ENCODE measurements around the gene CD40.

The CD40 gene

DNA sequence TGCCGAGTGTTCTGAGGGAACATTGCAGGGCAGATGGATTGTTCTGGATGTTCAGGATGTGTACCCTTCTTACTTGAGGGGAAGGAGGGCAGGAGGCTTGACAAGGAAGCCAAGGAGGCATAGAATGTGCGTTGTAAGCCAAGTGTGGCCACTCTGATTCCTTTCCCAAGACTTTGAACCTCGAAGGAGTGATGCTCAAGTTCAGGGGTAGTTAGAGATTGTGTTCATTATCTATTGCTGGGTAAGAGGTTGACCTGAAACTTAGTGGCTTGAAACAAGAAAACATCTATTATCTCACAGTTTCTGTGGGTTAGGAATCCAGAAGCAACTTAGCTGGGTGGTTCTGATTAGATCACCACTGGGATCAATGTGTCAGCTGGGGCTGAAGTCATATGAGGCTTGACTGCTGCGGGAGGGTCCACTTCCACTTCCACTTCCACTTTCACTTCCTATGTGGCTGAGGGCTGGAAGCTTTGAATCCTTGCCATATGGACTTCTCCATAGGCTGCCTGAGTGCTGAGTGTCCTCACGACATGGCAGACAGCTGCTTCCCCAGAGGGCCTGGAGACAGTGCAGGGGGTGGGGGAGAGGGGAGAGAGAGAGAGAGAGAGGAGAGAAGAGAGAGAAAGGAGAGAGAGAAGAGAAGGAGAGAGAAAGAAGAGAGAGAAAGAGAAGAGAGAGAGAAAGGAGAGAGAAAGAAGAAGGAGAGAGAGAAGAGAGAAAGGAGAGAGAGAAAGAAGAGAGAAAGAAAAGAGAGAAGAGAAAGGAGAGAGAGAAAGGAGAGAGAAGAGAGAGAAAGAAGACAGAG, 6.9 kb upstream of the CD40 start:
- TF ChIP-seq EP300 (IDR thresholded peaks at IDR 0.05; ENCODE audit: borderline replicate concordance) (no peak), FOXM1 (IDR thresholded peaks at IDR 0.05; ENCODE audit: borderline replicate concordance, low read depth) (no peak), TAF1 (IDR thresholded peaks at IDR 0.05; ENCODE audit: low read depth) (no peak), ZBTB7A (IDR thresholded peaks at IDR 0.05; ENCODE audit: low read depth) (no peak), TCF12 (IDR thresholded peaks at IDR 0.05; ENCODE audit: low read depth) (no peak), RAD21 (IDR thresholded peaks at IDR 0.05; ENCODE audit: low read depth) (no peak), TEAD4 (IDR thresholded peaks at IDR 0.05) (no peak), YY1 (IDR thresholded peaks at IDR 0.05; ENCODE audit: low read depth) (no peak), CEBPB (IDR thresholded peaks at IDR 0.05) (no peak), CREB1 (IDR thresholded peaks at IDR 0.05; ENCODE audit: low read depth) (no peak), EGR1 (IDR thresholded peaks at IDR 0.05) (no peak), NFIC (IDR thresholded peaks at IDR 0.05) (no peak)
- TF ChIP-seq, protein P1, sequence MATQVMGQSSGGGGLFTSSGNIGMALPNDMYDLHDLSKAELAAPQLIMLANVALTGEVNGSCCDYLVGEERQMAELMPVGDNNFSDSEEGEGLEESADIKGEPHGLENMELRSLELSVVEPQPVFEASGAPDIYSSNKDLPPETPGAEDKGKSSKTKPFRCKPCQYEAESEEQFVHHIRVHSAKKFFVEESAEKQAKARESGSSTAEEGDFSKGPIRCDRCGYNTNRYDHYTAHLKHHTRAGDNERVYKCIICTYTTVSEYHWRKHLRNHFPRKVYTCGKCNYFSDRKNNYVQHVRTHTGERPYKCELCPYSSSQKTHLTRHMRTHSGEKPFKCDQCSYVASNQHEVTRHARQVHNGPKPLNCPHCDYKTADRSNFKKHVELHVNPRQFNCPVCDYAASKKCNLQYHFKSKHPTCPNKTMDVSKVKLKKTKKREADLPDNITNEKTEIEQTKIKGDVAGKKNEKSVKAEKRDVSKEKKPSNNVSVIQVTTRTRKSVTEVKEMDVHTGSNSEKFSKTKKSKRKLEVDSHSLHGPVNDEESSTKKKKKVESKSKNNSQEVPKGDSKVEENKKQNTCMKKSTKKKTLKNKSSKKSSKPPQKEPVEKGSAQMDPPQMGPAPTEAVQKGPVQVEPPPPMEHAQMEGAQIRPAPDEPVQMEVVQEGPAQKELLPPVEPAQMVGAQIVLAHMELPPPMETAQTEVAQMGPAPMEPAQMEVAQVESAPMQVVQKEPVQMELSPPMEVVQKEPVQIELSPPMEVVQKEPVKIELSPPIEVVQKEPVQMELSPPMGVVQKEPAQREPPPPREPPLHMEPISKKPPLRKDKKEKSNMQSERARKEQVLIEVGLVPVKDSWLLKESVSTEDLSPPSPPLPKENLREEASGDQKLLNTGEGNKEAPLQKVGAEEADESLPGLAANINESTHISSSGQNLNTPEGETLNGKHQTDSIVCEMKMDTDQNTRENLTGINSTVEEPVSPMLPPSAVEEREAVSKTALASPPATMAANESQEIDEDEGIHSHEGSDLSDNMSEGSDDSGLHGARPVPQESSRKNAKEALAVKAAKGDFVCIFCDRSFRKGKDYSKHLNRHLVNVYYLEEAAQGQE (IDR thresholded peaks at IDR 0.05; ENCODE audit: low read depth): no peak
- TF ChIP-seq, protein P2, sequence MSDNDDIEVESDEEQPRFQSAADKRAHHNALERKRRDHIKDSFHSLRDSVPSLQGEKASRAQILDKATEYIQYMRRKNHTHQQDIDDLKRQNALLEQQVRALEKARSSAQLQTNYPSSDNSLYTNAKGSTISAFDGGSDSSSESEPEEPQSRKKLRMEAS (IDR thresholded peaks at IDR 0.05): no peak
- TF ChIP-seq, protein P3, sequence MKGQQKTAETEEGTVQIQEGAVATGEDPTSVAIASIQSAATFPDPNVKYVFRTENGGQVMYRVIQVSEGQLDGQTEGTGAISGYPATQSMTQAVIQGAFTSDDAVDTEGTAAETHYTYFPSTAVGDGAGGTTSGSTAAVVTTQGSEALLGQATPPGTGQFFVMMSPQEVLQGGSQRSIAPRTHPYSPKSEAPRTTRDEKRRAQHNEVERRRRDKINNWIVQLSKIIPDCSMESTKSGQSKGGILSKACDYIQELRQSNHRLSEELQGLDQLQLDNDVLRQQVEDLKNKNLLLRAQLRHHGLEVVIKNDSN (IDR thresholded peaks at IDR 0.05): no peak

DNA sequence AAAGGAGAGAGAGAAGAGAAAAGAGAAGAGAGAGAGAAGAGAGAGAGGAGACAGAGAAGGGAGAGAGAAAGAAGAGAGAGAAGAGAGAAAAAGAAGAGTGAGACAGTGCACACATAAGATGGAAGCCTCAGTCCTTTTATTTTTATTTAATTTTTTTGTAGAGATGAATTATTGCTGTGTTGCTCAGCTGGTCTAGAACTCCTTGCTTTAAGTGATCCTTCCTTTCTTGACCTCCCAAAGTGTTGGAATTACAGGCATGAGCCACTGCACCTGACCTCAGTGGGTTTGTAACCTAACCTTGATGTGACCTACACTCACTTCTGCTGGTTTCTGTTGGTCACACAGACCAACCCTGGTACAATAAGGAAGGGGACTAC, 6.3 kb upstream of the CD40 start:
- TF ChIP-seq RAD21 (IDR thresholded peaks at IDR 0.05; ENCODE audit: low read depth): no peak
- TF ChIP-seq CREB1 (IDR thresholded peaks at IDR 0.05; ENCODE audit: low read depth): no peak
- TF ChIP-seq TCF12 (IDR thresholded peaks at IDR 0.05; ENCODE audit: low read depth): no peak
- no peak for TF ChIP-seq TAF1 (IDR thresholded peaks at IDR 0.05; ENCODE audit: low read depth)
- no peak for TF ChIP-seq TEAD4 (IDR thresholded peaks at IDR 0.05)
- TF ChIP-seq, protein P1 (IDR thresholded peaks at IDR 0.05; ENCODE audit: low read depth): no peak
- TF ChIP-seq ZBTB7A (IDR thresholded peaks at IDR 0.05; ENCODE audit: low read depth): no peak
- TF ChIP-seq NFIC (IDR thresholded peaks at IDR 0.05): no peak
- TF ChIP-seq CEBPB (IDR thresholded peaks at IDR 0.05): no peak
- TF ChIP-seq, protein P2 (IDR thresholded peaks at IDR 0.05): no peak
- TF ChIP-seq YY1 (IDR thresholded peaks at IDR 0.05; ENCODE audit: low read depth): no peak
- no peak for TF ChIP-seq FOXM1 (IDR thresholded peaks at IDR 0.05; ENCODE audit: borderline replicate concordance, low read depth)

DNA sequence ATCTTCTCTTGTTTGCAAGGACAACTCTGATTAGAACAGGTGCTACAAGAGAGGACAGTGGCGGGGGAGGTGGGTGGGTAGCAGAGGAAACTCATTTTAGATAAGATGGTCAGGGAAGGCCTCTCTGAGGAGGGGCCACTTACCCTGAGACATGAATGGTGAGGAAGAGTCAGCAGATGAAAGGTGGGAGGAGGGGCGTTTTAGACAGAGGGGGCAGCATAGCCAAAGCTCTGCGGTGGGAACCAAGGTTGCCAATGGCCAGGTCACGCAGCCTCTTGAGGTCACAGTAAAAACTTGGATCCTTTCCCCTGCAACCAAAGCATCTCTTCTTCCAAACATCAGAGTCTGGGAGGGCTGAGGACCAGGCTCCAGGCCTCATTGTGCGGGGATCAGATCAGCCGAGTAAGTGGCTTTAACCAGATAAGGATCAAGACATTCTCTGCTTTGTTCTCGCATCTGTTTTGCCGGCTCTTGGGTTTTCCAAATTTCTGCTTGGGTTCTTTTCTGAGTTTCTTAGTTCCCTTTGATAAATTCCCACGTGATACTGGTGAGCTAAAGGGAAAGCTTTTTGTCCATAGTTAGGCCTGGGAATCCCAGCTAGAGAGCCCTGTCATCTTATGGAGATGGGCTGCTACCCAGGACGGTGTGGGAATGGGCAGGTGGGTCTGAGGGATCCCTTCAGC, 5.5 kb upstream of the CD40 start:
- TF ChIP-seq, protein P1 (IDR thresholded peaks at IDR 0.05; ENCODE audit: low read depth): no peak
- TF ChIP-seq, protein P3 (IDR thresholded peaks at IDR 0.05): no peak
- no peak for TF ChIP-seq FOXM1 (IDR thresholded peaks at IDR 0.05; ENCODE audit: borderline replicate concordance, low read depth)
- no peak for TF ChIP-seq TAF1 (IDR thresholded peaks at IDR 0.05; ENCODE audit: low read depth)
- no peak for TF ChIP-seq CEBPB (IDR thresholded peaks at IDR 0.05)
- TF ChIP-seq ZBTB7A (IDR thresholded peaks at IDR 0.05; ENCODE audit: low read depth): no peak
- TF ChIP-seq, protein P2 (IDR thresholded peaks at IDR 0.05): no peak
- no peak for TF ChIP-seq EP300 (IDR thresholded peaks at IDR 0.05; ENCODE audit: borderline replicate concordance)
- TF ChIP-seq YY1 (IDR thresholded peaks at IDR 0.05; ENCODE audit: low read depth): no peak

Measured in Ishikawa (cell line).